GM12873 (cell line): Measurements from ENCODE around the gene CBR1.

Source experiments
- TF ChIP-seq, protein P1 (sequence below): IDR thresholded peaks from 2 replicates; pipeline ENCODE4 v1.5.1; 2012; ENCODE audit warnings: low read depth, mild to moderate bottlenecking, moderate library complexity, low read length, control low read depth; ENCODE audit not compliant: insufficient read depth; ENCODE audit errors: missing control alignments

Gene CBR1

DNA sequence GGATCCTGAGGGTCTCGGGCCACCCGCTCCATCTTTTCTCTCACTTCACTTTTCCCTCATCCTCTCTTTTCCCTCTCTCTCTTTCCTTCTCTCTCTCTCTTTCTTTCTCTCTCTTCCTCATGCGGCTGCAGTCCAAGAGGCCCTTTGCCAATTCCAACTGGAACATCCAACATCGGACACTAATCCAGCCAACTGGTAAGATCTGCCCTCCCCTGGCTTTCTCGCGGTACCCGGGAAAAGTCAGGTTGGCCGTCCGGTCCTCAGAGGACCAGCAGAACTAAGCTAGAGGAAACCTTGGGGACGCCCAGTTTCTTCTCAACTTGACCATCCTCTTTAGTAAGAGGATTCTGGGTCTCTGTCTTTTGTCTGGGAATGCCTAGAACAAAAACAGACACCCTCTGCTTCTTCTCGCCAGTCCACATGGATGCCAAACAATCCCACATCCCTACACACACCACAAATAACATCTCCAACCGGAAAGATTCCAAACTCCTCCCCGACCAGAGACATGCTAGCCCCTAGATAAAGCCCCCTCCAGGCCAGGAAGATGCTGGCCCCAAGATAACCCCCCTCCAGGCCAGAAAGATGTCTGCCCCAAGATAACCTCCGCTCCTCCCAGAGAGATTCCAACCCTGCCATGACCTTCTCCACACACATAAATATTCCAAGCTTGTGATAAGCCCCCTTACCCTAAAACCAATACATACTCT lies 6.3 kb upstream of the CBR1 start:
- TF ChIP-seq, protein P1, sequence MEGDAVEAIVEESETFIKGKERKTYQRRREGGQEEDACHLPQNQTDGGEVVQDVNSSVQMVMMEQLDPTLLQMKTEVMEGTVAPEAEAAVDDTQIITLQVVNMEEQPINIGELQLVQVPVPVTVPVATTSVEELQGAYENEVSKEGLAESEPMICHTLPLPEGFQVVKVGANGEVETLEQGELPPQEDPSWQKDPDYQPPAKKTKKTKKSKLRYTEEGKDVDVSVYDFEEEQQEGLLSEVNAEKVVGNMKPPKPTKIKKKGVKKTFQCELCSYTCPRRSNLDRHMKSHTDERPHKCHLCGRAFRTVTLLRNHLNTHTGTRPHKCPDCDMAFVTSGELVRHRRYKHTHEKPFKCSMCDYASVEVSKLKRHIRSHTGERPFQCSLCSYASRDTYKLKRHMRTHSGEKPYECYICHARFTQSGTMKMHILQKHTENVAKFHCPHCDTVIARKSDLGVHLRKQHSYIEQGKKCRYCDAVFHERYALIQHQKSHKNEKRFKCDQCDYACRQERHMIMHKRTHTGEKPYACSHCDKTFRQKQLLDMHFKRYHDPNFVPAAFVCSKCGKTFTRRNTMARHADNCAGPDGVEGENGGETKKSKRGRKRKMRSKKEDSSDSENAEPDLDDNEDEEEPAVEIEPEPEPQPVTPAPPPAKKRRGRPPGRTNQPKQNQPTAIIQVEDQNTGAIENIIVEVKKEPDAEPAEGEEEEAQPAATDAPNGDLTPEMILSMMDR = no peak

DNA sequence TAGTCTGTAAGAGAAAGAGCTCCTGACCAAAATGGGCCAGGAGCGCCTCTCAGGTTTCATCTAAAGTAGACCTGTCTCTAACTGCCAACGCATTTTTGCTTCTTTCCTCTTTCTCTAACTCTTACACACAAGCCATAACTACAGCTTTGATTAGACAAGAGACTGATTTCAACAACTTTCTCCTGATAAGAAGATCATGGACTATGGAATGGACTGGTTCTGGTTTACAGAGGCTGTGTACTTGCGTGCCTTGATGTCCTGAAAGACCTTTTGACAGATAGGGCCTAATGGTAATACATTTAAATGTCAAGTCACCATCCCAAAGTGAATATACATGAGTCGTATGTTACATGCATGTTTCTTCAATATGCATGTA lies 5.8 kb upstream of the CBR1 start:
- TF ChIP-seq, protein P1 = no peak

DNA sequence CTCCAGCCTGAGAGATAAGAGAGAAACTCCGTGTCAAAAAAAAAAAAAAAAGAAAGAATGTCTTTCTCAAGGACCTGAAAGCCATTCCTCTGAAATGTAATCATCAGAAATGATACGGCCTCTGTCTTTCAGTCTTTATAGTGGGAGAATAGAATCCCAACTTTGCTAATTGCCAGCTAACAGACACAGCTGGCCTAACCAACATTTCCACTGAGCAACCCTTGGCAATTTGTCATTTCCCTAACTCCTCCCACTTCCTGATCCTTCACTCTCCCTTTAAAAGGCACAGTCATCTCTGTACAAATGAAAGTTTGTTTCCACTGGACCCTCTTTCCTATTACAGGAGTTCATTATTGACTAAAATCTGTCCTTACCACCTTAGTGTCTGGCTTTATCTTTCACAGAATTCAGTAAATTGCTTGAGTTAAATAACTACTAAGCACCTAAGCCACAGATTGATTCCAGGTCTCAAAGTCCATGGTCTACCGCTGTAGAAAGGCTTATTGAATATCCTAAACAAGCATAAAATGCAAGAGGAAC lies 4.3 kb upstream of the CBR1 start:
- TF ChIP-seq, protein P1 = no peak

DNA sequence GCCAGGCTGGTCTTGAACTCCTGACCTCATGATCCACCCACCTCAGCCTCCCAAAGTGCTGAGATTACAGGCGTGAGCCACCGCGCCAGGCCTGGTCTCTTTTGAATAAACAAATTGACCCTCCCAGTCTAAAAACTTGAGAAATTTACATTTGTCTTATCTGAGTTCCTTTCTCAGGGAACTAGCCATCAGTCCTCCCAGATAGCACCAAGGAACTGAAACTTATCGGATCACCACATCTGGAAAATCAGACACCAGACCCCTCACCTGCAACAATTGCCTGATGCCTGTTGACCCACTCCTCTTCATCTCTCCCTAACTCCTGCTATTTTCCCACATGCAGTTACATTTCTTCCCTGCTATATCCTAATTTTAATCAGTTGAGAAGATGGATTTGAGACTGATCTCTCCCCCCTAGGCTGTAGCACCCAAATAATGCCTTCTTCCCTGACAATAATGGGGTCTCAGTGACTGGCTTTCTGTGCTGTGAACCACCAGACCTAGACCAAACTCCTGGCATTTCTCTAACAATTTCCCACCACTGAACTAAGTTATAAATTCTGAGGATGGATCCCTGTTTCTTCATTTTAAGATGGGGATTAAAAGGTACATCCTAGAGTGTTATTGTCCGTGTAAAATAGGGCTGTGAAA lies 951 bp upstream of the CBR1 start:
- TF ChIP-seq, protein P1 = no peak

DNA sequence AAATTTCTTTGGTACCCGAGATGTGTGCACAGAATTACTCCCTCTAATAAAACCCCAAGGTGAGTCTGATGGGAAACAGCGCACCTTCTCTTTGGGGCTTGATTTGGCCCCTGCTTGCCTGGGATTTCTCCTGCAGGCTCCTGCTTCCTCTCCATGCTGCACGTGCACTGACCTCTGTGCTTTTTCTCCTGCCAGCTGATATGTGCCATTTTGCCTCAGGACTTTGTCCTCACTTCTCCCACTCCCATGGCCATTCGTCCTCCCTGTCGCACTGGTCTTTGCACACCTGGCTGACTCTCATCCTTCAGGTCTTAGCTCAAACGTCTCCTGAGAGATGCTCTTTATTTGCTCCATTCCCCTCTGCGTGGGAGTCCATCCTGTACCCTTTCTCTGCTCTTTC lies 1.2 kb downstream of the CBR1 start:
- TF ChIP-seq, protein P1 = no peak

DNA sequence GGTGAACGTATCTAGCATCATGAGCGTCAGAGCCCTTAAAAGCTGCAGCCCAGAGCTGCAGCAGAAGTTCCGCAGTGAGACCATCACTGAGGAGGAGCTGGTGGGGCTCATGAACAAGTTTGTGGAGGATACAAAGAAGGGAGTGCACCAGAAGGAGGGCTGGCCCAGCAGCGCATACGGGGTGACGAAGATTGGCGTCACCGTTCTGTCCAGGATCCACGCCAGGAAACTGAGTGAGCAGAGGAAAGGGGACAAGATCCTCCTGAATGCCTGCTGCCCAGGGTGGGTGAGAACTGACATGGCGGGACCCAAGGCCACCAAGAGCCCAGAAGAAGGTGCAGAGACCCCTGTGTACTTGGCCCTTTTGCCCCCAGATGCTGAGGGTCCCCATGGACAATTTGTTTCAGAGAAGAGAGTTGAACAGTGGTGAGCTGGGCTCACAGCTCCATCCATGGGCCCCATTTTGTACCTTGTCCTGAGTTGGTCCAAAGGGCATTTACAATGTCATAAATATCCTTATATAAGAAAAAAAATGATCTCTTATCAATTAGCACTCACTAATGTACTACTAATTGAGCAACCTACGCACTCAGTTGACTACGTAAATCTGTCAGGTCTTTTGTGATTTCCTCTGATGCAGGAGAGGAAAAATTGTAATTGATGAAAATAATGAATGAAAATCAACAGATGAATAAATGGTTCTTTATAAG lies 2.8 kb downstream of the CBR1 start:
- TF ChIP-seq, protein P1 = no peak

DNA sequence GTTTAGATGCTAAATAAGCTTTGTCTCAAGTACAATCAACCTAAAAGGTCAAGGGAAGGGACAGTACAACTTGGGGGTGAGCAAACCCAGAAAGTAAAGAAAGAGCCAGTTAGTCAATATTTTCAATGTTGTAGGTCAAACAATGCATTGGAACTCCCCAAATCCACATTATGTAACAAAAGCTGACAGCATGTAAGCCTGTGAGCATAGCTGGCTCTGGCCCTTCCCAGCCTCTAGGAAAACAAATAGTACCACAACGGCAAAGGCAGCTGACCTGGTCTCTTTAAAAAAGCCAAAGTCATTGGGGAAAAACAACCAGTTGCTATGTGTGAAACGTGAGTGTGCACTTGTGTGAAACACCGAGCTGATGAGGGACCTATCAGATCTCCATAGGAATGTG lies 3.4 kb downstream of the CBR1 start:
- TF ChIP-seq, protein P1 = no peak
